ENCODE measurements around the gene THAP4.

THAP4 gene

DNA sequence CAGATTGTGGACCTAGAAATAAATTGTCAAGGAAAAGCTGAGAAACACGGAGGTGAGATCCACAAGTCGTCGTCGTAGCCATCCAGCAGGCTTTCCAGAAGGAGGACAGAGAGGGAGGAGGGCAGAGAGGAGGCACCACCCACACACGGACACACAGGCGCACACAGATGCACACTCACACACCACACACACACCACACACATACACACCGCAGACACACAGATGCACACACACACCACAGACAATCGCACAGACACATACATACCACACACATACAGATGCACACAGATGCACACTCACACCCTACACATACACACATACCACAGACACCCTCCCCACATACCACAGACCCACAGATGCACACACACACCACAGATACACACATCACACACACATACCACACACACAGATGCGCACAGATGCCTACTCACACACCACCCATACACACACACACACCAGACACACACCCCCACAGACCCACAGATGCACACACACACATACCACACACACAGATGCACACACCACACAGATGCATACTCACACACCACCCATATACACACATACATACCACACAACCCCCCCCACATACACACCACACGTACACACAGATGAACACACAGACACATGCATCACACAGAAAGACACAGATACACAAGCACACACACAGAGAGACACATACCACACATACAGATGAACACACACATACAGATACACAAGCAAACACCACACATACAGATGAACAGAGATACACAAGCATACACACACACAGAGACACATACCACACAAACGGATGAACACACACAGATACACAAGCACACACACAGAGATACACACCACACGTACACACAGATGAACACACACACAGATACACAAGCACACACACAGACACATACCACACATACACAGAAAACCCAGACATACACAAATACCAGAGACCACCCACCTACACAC lies 91.2 kb downstream of the THAP4 start:
- DNase-seq: no peak

DNA sequence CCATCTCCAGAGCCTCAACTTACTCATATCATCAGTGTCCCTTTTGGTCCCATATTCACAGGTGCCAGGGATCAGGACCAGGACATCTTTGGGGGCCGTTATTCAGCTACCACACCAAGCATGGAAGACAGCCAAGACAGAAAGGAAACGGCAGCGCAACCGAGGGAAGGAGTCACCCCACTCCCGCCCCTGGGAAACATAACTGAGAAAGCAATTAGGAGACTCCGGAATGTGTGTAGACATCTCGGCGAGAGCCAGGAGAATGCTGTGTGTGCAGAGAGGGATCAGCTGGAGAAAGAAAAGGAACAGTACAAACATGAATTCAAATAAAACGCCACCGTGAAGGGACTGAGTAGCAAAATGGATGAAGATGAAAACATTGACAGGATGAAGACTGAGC lies 91.9 kb downstream of the THAP4 start:
- no peak for DNase-seq

DNA sequence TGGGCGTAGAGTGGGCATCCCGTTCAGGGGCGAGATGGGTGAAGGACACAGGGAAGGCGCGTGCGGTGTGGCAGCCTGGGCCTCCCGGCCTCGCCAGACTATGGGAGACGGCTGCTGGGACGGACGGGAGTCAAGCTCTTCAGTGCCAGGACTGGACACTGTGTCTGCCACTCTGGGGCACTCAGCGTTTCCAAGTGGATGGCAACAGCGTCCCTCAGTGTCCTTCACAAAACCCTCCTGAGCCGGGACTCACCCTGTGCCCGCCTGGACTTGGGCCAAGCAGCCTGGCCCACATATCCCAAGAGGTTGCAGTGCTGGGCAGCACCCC lies 94.7 kb downstream of the THAP4 start:
- no peak for DNase-seq

DNA sequence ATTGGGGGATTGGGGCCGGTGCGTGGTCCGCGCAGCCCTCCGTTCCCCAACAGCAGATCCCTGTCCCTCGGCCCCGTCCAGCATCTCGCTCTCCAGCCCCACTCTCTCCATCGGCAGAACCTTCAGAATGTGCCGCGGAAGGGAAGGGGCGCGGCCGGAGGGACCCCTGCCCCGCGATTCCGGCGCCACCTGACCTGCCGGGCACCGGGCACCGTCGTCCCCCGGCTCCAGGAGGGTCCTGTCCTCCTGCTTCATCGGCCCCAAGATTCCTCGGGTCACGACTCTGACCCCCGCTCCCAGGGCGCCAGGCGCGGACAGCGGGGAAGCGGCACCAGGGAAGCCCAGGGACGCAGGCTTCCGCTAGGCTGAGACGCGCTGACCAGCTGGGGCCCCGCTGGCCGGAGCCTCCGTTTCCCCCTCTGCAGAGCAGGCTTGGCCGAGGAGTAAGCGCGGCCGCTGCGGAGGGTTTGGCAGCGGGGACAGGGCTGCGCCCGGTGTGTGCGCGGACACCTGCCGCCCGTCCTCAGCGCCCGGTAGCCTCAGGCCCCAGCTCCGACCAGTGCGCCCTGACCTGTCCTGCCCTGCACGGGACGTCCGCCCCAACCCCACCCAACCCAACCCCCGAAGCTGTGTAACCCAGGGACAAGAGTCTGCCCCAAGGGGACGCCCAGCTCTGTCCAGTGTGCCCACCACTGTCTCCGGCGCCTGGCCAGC lies 95.2 kb downstream of the THAP4 start:
- no peak for DNase-seq

DNA sequence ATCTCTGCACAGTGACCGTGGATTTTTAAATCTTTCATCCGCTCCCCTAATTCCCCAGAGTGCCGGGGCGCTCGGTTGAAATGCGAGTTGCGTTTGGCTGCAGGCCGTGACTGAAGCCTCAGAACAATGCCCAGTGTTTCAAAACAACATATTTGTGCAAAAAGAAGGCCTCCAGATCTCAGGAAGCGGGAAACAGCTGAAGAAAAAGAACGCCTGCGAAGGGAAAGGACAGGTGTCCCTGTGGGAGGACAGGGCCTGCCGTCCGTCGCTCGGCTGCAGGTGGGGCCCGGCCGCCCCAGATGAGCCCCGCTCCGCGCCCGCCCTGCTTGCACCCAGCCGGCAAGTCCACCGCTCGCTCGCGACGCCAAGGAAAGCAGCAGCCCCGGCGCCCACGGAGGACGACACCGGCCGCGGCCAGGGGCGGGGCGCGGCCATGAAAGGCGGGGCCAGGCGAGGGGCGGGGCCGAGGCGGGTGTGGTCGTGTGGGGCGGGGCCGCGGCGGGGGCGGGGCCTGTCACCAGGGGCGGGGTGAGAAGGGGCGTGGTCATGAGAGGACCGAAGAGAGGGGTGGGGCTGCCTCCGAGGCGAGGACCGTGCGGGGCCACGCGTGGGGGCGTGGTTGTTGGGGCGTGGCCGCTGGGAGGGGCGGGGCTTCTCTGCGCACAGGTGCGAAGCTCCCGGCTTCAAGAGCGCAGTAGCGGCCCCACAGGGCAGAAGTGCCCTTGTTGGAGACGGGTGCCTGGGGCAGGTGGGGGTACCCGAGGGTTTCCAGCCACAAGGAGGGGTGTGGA lies 96.0 kb downstream of the THAP4 start:
- peak; percentile 86 for DNase-seq

DNA sequence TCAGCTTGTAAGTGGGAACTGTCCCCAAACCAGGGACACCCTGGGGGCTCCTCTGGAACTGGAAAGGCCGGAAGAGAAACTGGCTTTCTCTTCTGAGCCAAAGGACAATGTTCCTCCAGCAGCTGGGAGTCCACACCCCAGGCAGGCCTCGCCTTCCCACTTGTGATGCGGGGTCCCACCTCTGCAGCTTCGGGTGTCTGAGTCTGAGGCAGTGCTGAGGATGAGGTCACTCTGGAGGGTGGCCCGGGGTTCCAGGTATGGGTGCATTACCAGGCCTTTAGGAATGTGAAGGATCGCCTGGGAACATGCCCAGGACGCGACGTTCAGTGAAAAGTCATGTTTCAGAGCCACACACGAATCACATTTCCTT lies 96.6 kb downstream of the THAP4 start:
- no peak for DNase-seq

DNA sequence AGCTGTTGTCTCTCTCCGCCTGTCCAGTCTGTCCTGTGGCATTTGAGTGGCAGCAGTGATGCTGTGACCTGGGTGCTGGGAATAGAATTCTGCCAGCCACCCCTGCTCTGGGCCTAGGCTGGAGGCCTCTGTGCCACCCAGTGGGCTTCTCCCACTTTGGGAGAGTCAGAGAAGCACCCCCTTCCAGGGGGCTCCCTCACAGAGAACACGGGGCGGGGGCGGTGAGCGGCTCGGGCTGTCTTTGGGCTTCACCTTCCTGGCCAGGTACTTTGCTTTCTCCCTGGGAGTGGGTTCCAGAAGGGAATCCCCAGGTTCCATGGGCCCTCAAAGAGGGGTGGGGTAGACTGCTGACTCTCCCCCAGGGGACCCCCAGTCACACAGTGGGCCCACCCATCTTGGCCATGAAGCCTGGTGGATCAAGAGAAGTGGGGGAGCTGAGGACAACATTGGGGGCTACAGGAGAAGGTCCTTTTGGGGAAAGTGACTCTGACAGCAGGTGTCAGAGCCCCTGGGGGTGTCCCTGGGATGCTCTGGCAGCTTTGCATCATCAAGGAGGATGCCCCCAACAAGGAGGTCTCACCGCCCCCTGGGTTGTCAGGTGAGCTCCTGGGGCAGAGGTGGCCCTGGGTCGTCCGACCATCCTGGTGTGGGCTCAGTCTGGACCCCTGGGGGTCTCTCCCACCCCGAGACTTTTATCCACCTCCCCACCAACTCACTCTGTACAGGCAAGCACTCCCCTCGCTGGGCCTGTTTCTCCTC lies 97.2 kb downstream of the THAP4 start:
- no peak for DNase-seq

DNA sequence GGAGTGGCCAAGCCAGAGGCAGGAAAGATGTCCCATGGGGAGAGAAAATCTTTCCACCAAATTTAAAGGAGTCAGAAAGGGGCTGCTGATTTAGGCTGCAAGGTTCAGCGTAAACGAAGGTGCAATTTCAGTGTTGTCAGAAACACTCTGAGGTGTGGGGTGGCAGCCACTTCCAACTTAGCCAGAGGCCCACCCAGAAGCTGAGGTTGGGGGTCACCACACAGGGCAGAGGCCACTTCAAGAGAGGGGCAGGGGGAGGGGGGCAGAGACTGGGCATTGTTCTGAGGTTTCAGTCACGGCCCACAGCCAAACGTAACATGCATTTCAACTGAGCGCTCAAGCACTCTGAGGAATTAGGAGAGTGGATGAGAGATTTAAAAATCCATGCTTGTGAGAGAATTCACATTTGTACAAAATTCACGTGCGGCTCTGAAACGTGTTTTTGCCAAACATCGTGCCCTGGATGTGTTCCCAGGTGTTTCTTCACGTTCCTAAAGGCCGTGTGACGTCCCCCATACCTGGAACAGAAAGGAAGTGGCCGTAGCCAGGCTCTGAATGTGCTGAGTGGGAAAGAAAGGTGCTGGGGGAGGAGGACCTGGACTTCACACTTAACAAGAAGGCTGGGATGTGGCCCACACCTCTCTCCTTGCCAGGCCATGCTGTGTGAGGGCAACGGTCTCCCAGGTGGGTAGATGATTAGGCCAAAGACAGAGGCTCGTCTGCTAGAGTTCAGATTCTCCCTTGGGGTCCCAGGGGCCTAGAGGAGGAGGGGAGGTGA lies 97.9 kb downstream of the THAP4 start:
- DNase-seq: no peak

DNA sequence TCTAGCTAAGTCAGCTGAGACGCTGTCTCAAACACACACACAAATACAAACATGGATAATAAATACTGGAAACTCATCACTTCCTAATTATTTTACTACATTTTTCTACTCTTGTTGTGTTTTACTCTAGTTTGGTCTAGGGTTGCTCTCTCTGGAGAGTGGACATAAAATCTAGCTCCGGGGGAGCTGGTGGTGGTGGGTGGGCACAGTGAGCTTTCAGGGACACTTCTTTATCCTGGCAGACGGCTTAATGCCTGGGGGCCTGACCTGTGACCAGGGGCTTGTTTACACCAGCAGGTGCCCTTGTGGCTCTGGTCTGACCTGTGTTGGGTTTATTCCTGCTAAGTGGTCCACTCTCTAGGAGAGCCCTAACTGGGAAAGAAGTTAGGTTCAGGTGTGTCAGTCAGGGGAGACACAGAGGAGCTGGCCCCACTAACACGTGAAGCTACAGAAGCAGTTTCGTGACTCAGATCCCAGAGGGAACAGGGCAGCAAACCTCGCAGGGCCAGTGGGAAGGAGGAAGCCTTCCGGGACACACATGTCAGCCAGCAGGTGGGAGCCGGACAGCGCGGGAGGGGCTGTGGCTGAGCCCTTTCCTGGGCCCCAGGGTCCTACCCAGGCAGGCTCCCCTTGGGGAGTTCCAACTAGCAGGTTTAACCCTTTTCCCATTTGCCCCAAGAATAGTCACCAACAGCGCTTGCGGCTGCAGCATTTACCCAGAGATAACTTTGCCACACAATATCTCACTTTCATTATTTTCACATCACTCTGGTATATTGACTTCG lies 100.9 kb downstream of the THAP4 start:
- no peak for DNase-seq

DNA sequence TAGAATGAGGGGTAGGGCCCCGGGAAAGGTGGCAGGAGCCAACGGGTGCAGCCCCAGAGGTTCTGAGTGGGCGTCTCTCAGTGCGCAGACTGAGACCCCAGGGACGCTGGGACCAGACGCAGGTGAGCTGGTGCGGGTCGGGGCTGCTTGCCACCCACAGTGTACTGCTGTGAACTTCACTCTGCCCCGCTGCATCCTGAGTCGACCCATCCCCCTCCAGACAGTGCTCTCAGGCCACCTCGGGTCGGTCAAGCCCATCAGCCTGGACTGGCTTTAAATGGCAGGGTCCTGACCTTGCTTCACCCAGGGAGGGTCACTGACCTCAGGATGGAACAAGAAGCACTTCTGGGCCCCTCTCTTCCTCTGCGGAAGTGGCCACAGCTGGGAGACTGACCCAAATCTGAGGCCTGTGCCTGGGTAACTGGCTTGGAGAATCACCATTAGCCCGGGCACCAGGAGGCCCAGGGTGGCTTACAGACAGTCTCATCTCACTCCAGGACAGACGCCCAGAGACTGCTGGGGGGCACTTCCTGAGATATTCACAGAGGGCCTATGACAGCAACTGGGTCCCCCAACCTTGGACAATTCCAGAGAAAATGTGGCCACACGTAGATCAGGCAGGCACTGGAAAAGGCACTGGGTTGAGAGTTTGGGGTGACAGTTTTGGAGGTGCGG lies 102.1 kb downstream of the THAP4 start:
- no peak for DNase-seq

Measured in hematopoietic multipotent progenitor cell treated with erythropoietin and hydrocortisone succinate and interleukin-3 and kit ligand, for 6 days (in vitro differentiated cells).